ENCODE data around the gene AWAT2. TPM values are rescaled to one million over a fixed set of nuclear protein-coding genes. Genes with fewer than 3 reads are reported as not detected.

AWAT2 gene
- not detected in 2 replicates for total RNA-seq (2021)
- Bru-seq, nascent RNA, result not detected
- BruChase-seq, experiment 1, labeled RNA remaining after a 2-hour chase, result percentile 7 among the genes with signal in this experiment
- not detected for BruChase-seq, experiment 2, labeled RNA remaining after a 6-hour chase
- long read RNA-seq, result 0 reads

- intact Hi-C loops (cut with micrococcal nuclease; ENCODE audit: unreplicated experiment), result no loop called here
- no peak for DNase-seq
- no peaks in the 10 kb centered on the region for H3K79me2 ChIP-seq (ENCODE audit: low read depth)
- H3K27me3 ChIP-seq (ENCODE audit: insufficient read depth, low read depth), result peaks cover 5% of the 10 kb centered on the region; the same call in 1 of the 2 replicates
- H3K9me3 ChIP-seq (ENCODE audit: insufficient read depth, low read depth), result no peaks in the 10 kb centered on the region
- no peaks in the 10 kb centered on the region for H3K9me2 ChIP-seq (ENCODE audit: insufficient read depth)
- no peak within 1 kb of the TSS for H3K27ac ChIP-seq
- H4K20me1 ChIP-seq (ENCODE audit: insufficient read depth), result no peaks in the 10 kb centered on the region
- no peak within 1 kb of the TSS for H3K4me3 ChIP-seq
- ChIA-PET CTCF (no interaction called here), POLR2A (ENCODE audit: unreplicated experiment) (no interaction called here)
- TF ChIP-seq CTCF (conservative IDR thresholded peaks at IDR 0.05) (no peak), EZH2 (IDR thresholded peaks at IDR 0.05; ENCODE audit: low read depth) (no peak)
- H2AFZ ChIP-seq, result no peak within 1 kb of the TSS
- BruUV-seq (replicated peaks), result no TSS peak
- H3K4me1 ChIP-seq (replicated peaks; ENCODE audit: insufficient read depth), result no peaks in the 10 kb centered on the region
- no peaks in the 10 kb centered on the region for H3K36me3 ChIP-seq (ENCODE audit: low read depth)
- no peak within 1 kb of the TSS for H3K4me2 ChIP-seq
- no peaks in the 10 kb centered on the region for H3F3A ChIP-seq (ENCODE audit: insufficient read depth, low read depth)
Measured at GRCh38 chrX:70049925-70050324, at the start of gene AWAT2. Gene AWAT2 (minus strand): TSS chrX:70049938. CDS start chrX:70049932, 6 bp downstream.

GRCh38 chrX:70096052-70096451 lies 46.3 kb upstream of the AWAT2 start:
- Histone ChIP-seq H3K79me2 (ENCODE audit: low read depth) (no peaks in the 10 kb centered on the region), H3K27ac (no peak overlapping the region), H3K4me2 (no peak overlapping the region), H3K27me3 (ENCODE audit: insufficient read depth, low read depth) (peaks cover 14% of the 10 kb centered on the region), H3K4me1 (replicated peaks; ENCODE audit: insufficient read depth) (no peaks in the 10 kb centered on the region), H3K4me3 (no peak overlapping the region), H3K9me2 (ENCODE audit: insufficient read depth) (no peaks in the 10 kb centered on the region), H2AFZ (no peak overlapping the region), H4K20me1 (ENCODE audit: insufficient read depth) (no peaks in the 10 kb centered on the region), H3F3A (ENCODE audit: insufficient read depth, low read depth) (no peaks in the 10 kb centered on the region), H3K36me3 (ENCODE audit: low read depth) (no peaks in the 10 kb centered on the region), H3K9me3 (ENCODE audit: insufficient read depth, low read depth) (no peaks in the 10 kb centered on the region)
- POLR2A ChIA-PET (ENCODE audit: unreplicated experiment), result no interaction called here
- CTCF ChIA-PET, result no interaction called here
- BruUV-seq (replicated peaks), result no TSS peak
- no peak for DNase-seq
- intact Hi-C loops (cut with micrococcal nuclease; ENCODE audit: unreplicated experiment), result loop anchor here (2.0 to 5.0 kb wide), 3 partner anchors 65 to 603 kb away; no protein-coding TSS in a partner anchor
- TF ChIP-seq CTCF (conservative IDR thresholded peaks at IDR 0.05) (no peak), EZH2 (IDR thresholded peaks at IDR 0.05; ENCODE audit: low read depth) (no peak)

GRCh38 chrX:70092247-70092646 lies 42.5 kb upstream of the AWAT2 start:
- intact Hi-C loops (cut with micrococcal nuclease; ENCODE audit: unreplicated experiment), result no loop called here
- POLR2A ChIA-PET (ENCODE audit: unreplicated experiment), result no interaction called here
- CTCF ChIA-PET, result interaction anchor here (0.5 kb wide), 1 partner anchor 41 kb away, joined by 3 read pairs; the partner anchor contains the start of gene IGBP1

More at GRCh38 chrX:70092247-70092646, 42.5 kb upstream of the AWAT2 start:
- no peaks in the 10 kb centered on the region for H3K9me3 ChIP-seq (ENCODE audit: insufficient read depth, low read depth)
- H3K4me2 ChIP-seq, result no peak overlapping the region
- no peaks in the 10 kb centered on the region for H3K4me1 ChIP-seq (replicated peaks; ENCODE audit: insufficient read depth)
- peaks cover 14% of the 10 kb centered on the region for H3K27me3 ChIP-seq (ENCODE audit: insufficient read depth, low read depth)
- no peaks in the 10 kb centered on the region for H3K36me3 ChIP-seq (ENCODE audit: low read depth)
- no peak overlapping the region for H3K4me3 ChIP-seq
- no peaks in the 10 kb centered on the region for H3F3A ChIP-seq (ENCODE audit: insufficient read depth, low read depth)
- TF ChIP-seq EZH2 (IDR thresholded peaks at IDR 0.05; ENCODE audit: low read depth) (no peak), CTCF (conservative IDR thresholded peaks at IDR 0.05) (no peak)
- no peaks in the 10 kb centered on the region for H4K20me1 ChIP-seq (ENCODE audit: insufficient read depth)
- no peak for DNase-seq
- BruUV-seq (replicated peaks), result no TSS peak
- H3K27ac ChIP-seq, result no peak overlapping the region
- no peaks in the 10 kb centered on the region for H3K79me2 ChIP-seq (ENCODE audit: low read depth)
- H3K9me2 ChIP-seq (ENCODE audit: insufficient read depth), result no peaks in the 10 kb centered on the region
- no peak overlapping the region for H2AFZ ChIP-seq
